ENCODE results near the gene ESYT3.

- no peak for TF ChIP-seq CTCF (conservative IDR thresholded peaks at IDR 0.05)
- no peak for TF ChIP-seq EZH2 (IDR thresholded peaks at IDR 0.05; ENCODE audit: low read depth)
Measured at GRCh38 chr3:138438896-138439295, 4.5 kb downstream of the ESYT3 start.

All from PC-9 (cell line).